ENCODE data around the gene TCF7L2. TPM values are rescaled to one million over a fixed set of nuclear protein-coding genes. Genes with fewer than 3 reads are reported as not detected.

Gene TCF7L2
- total RNA-seq, 1 experiment from 2014 or later: 14.8 TPM

DNA sequence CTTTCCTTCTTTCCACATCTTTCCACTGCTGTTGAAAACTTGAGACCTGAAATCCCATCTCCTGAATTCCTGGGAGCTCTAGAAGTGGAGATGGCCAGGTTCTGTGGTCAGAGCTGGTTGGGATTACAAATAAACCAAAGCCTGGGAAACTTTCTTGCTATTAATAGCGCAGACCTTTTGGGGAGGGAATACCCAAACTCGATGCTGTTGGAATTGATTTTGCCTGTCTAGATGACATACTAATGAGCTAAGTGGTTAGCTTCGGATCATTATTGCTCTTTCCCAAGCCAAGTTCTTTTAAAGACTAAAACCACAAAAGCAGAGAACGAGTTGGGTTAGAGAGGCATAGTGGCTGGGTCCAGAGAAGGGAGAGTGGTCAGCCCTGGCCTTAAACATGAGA, 76.6 kb downstream of the TCF7L2 start:
- CTCF ChIA-PET: no interaction called here
- H3K27ac ChIP-seq: no peak overlapping the region

DNA sequence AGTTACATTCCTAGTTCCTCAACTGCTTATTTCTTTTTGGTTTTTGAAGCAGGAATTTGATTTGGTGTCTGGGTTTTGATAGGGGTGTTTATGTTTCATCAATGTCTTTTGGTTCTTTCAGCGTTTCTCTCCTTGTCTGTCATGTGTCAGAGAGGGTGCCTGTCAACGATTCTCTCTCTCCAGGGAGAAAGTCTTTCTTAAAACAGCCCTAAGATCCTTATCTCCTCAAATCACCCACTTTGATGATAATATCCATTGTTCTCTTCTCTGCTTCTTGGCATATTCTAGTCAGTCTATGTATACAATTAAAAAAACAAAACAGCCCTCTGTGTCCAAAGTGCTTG, 77.2 kb downstream of the TCF7L2 start:
- H3K4me1 ChIP-seq (replicated peaks; ENCODE audit: insufficient read depth): no peaks in the 10 kb centered on the region
- H3K4me3 ChIP-seq: no peak overlapping the region
- BruUV-seq (replicated peaks): no TSS peak
- TF ChIP-seq, protein P1, sequence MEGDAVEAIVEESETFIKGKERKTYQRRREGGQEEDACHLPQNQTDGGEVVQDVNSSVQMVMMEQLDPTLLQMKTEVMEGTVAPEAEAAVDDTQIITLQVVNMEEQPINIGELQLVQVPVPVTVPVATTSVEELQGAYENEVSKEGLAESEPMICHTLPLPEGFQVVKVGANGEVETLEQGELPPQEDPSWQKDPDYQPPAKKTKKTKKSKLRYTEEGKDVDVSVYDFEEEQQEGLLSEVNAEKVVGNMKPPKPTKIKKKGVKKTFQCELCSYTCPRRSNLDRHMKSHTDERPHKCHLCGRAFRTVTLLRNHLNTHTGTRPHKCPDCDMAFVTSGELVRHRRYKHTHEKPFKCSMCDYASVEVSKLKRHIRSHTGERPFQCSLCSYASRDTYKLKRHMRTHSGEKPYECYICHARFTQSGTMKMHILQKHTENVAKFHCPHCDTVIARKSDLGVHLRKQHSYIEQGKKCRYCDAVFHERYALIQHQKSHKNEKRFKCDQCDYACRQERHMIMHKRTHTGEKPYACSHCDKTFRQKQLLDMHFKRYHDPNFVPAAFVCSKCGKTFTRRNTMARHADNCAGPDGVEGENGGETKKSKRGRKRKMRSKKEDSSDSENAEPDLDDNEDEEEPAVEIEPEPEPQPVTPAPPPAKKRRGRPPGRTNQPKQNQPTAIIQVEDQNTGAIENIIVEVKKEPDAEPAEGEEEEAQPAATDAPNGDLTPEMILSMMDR (conservative IDR thresholded peaks at IDR 0.05): no peak
- TF ChIP-seq EZH2 (IDR thresholded peaks at IDR 0.05; ENCODE audit: low read depth): no peak
- H3K36me3 ChIP-seq (ENCODE audit: low read depth): no peaks in the 10 kb centered on the region
- intact Hi-C loops (cut with micrococcal nuclease; ENCODE audit: unreplicated experiment): no loop called here
- no peaks in the 10 kb centered on the region for H3F3A ChIP-seq (ENCODE audit: insufficient read depth, low read depth)
- H3K27ac ChIP-seq: no peak overlapping the region
- no peak overlapping the region for H3K4me2 ChIP-seq
- H4K20me1 ChIP-seq (ENCODE audit: insufficient read depth): no peaks in the 10 kb centered on the region; the same call in 1 of the 2 replicates
- H3K27me3 ChIP-seq (ENCODE audit: insufficient read depth, low read depth): no peaks in the 10 kb centered on the region
- no peaks in the 10 kb centered on the region for H3K79me2 ChIP-seq (ENCODE audit: low read depth)
- POLR2A ChIA-PET (ENCODE audit: unreplicated experiment): no interaction called here
- no peak for DNase-seq
- H3K9me3 ChIP-seq (ENCODE audit: insufficient read depth, low read depth): no peaks in the 10 kb centered on the region
- CTCF ChIA-PET: no interaction called here
- no peaks in the 10 kb centered on the region for H3K9me2 ChIP-seq (ENCODE audit: insufficient read depth)
- no peak overlapping the region for H2AFZ ChIP-seq

More for the DNA sequence above, 76.6 kb downstream of the TCF7L2 start:
- Histone ChIP-seq H3K79me2 (ENCODE audit: low read depth) (no peaks in the 10 kb centered on the region), H3K9me3 (ENCODE audit: insufficient read depth, low read depth) (no peaks in the 10 kb centered on the region), H3K4me2 (no peak overlapping the region), H3K4me3 (no peak overlapping the region), H3F3A (ENCODE audit: insufficient read depth, low read depth) (no peaks in the 10 kb centered on the region), H2AFZ (no peak overlapping the region), H3K4me1 (replicated peaks; ENCODE audit: insufficient read depth) (no peaks in the 10 kb centered on the region), H3K9me2 (ENCODE audit: insufficient read depth) (no peaks in the 10 kb centered on the region), H4K20me1 (ENCODE audit: insufficient read depth) (no peaks in the 10 kb centered on the region; the same call in 1 of the 2 replicates), H3K27me3 (ENCODE audit: insufficient read depth, low read depth) (no peaks in the 10 kb centered on the region), H3K36me3 (ENCODE audit: low read depth) (no peaks in the 10 kb centered on the region)
- TF ChIP-seq, protein P1 (conservative IDR thresholded peaks at IDR 0.05): no peak
- no peak for TF ChIP-seq EZH2 (IDR thresholded peaks at IDR 0.05; ENCODE audit: low read depth)
- DNase-seq: no peak
- BruUV-seq (replicated peaks): no TSS peak
- POLR2A ChIA-PET (ENCODE audit: unreplicated experiment): no interaction called here
- intact Hi-C loops (cut with micrococcal nuclease; ENCODE audit: unreplicated experiment): no loop called here

DNA sequence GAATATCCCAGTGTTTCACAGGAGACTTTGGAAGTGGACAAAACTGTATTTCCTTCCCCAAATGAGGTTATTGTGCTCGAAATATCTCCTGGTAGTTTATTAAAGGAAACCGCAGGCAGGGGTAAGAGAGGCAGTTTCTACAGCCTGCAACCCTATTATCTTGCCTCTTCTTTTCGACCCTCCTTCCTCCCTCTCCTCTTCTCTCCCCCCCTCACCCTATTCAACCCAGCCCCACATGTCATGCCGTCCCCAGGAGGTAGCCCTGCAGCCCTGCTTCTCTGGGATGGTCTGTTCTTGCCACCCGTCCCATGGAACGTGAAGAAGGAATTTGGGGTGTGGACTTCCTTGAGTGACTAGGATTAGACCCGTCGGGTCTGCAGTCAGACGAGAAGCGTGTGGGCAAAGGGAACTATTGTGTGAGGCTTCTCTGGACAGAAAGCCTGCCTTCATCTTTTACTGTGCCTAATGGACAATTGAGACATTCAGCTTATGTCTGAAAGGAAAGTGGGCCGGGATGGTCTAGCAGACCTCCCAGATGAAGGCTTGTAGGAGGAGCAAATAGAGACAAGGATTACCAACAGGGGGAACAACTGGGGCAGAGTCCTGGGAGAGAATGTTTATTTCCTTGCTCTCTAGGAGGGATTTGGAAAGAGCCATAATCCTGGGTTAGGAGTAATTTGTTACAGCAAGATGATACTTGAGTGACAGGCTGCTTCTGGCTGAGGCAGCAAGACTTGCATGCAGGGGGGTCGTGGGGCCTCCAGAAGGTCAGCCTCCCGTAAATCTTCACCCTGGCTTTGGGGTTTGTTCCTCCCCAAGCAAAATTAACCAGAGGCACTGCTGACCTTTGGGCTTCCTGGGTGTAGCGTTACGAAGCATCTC, 77.8 kb downstream of the TCF7L2 start:
- Histone ChIP-seq H3K27ac (no peak overlapping the region), H3K79me2 (ENCODE audit: low read depth) (no peaks in the 10 kb centered on the region), H3K4me3 (no peak overlapping the region), H4K20me1 (ENCODE audit: insufficient read depth) (no peaks in the 10 kb centered on the region), H3F3A (ENCODE audit: insufficient read depth, low read depth) (no peaks in the 10 kb centered on the region), H3K4me1 (replicated peaks; ENCODE audit: insufficient read depth) (no peaks in the 10 kb centered on the region), H3K9me3 (ENCODE audit: insufficient read depth, low read depth) (no peaks in the 10 kb centered on the region), H3K27me3 (ENCODE audit: insufficient read depth, low read depth) (no peaks in the 10 kb centered on the region), H3K4me2 (no peak overlapping the region), H3K36me3 (ENCODE audit: low read depth) (no peaks in the 10 kb centered on the region), H2AFZ (no peak overlapping the region), H3K9me2 (ENCODE audit: insufficient read depth) (no peaks in the 10 kb centered on the region)
- ChIA-PET CTCF (no interaction called here), POLR2A (ENCODE audit: unreplicated experiment) (no interaction called here)
- intact Hi-C loops (cut with micrococcal nuclease; ENCODE audit: unreplicated experiment): no loop called here
- DNase-seq: no peak
- TF ChIP-seq, protein P1 (conservative IDR thresholded peaks at IDR 0.05): no peak
- no peak for TF ChIP-seq EZH2 (IDR thresholded peaks at IDR 0.05; ENCODE audit: low read depth)
- BruUV-seq (replicated peaks): no TSS peak
